OCI-LY3 (cell line): ENCODE results near the gene ENC1.

ENCODE experiments used
- H2AFZ ChIP-seq: fragments of 200-600, 300-600 bp; shearing (Covaris generic); 2 replicates; pipeline ENCODE4 v1.6.0; 2014; ENCODE audit warnings: antibody characterized with exemption, low read depth, low read length
- H3K27ac ChIP-seq: fragments of 200-600, 300-600 bp; sonication (generic); 2 replicates; pipeline ENCODE4 v1.5.1; 2014; ENCODE audit warnings: mild to moderate bottlenecking, low read length, moderate library complexity, mixed read lengths
- H3K27me3 ChIP-seq: fragments of 200-600, 300-600 bp; sonication (generic); 2 replicates; pipeline ENCODE4 v1.6.1; 2014; ENCODE audit warnings: low read depth, low read length, mixed read lengths
- H3K36me3 ChIP-seq: fragments of 200-600, 300-600 bp; sonication (generic); replicated peaks from 2 replicates; pipeline ENCODE3; 2014; ENCODE audit warnings: low read depth, low read length, mixed read lengths
- H3K4me1 ChIP-seq: fragments of 300-600, 200-600 bp; sonication (generic); 2 replicates; pipeline ENCODE4 v1.6.1; 2014; ENCODE audit warnings: low read length, mixed read lengths
- H3K4me2 ChIP-seq: fragments of 200-600, 300-600 bp; sonication (generic); 2 replicates; pipeline ENCODE4 v1.6.1; 2014; ENCODE audit warnings: low read length, mixed read lengths
- H3K4me3 ChIP-seq: fragments of 300-600, 200-600 bp; sonication (generic); 2 replicates; pipeline ENCODE4 v1.5.1; 2014; ENCODE audit warnings: antibody characterized with exemption, mild to moderate bottlenecking, low read length, moderate library complexity
- H3K79me2 ChIP-seq: fragments of 300-600, 200-600 bp; shearing (Covaris generic); 2 replicates; pipeline ENCODE4 v1.6.1; 2014; ENCODE audit warnings: mild to moderate bottlenecking, low read length, mixed read lengths
- H3K9ac ChIP-seq: fragments of 300-600, 200-600 bp; shearing (Covaris generic); 2 replicates; pipeline ENCODE4 v1.6.0; 2014; ENCODE audit warnings: mild to moderate bottlenecking, low read length, moderate library complexity
- H3K9me3 ChIP-seq: fragments of 200-600, 300-600 bp; shearing (Covaris generic); 2 replicates; pipeline ENCODE4 v1.6.1; 2014; ENCODE audit warnings: low read length, mixed read lengths; ENCODE audit not compliant: insufficient read depth
- H4K20me1 ChIP-seq: fragments of 200-600, 300-600 bp; sonication (generic); 2 replicates; pipeline ENCODE4 v1.6.1; 2016; ENCODE audit warnings: low read length, mixed read lengths; ENCODE audit not compliant: insufficient read depth
- CTCF ChIP-seq: fragments of 200-600, 300-600 bp; sonication (generic); IDR thresholded peaks from 2 replicates; pipeline ENCODE4 v1.5.1; 2014; ENCODE audit warnings: antibody characterized with exemption, low read length, low read depth
- EZH2phosphoT487 ChIP-seq: fragments of 200-600 bp; shearing (Covaris generic); IDR thresholded peaks from 2 replicates; pipeline ENCODE4 v1.6.1; 2018; ENCODE audit warnings: antibody characterized with exemption, mixed run types, low read depth

ENC1 gene

GRCh38 chr5:74627646-74628279 is 12.8 kb downstream of the ENC1 start:
- no peak overlapping the region for H3K4me2 ChIP-seq
- peaks cover 45% of the 10 kb centered on the region for H3K4me1 ChIP-seq
- TF ChIP-seq EZH2phosphoT487 (no peak), CTCF (no peak)
- no peak overlapping the region for H3K27ac ChIP-seq
- no peak overlapping the region for H3K9ac ChIP-seq
- no peaks in the 10 kb centered on the region for H3K9me3 ChIP-seq
- peaks cover 5% of the 10 kb centered on the region; the same call in 1 of the 2 replicates for H4K20me1 ChIP-seq
- no peak overlapping the region for H2AFZ ChIP-seq
- H3K27me3 ChIP-seq = peaks cover 24% of the 10 kb centered on the region
- no peaks in the 10 kb centered on the region for H3K36me3 ChIP-seq
- no peaks in the 10 kb centered on the region for H3K79me2 ChIP-seq
- no peak overlapping the region for H3K4me3 ChIP-seq

- H3K4me1 ChIP-seq = peaks cover 45% of the 10 kb centered on the region
These were observed 13.9 kb downstream of the ENC1 start for GRCh38 chr5:74626386-74627222.

GRCh38 chr5:74625742-74626241 is 14.7 kb downstream of the ENC1 start:
- Histone ChIP-seq H4K20me1 (peaks cover 9% of the 10 kb centered on the region; the same call in 1 of the 2 replicates), H3K9me3 (no peaks in the 10 kb centered on the region), H3K4me3 (no peak overlapping the region), H3K4me2 (no peak overlapping the region), H3K36me3 (no peaks in the 10 kb centered on the region), H3K79me2 (no peaks in the 10 kb centered on the region), H3K4me1 (peaks cover 41% of the 10 kb centered on the region), H3K9ac (no peak overlapping the region), H3K27me3 (peaks cover 30% of the 10 kb centered on the region), H3K27ac (no peak overlapping the region), H2AFZ (no peak overlapping the region)
- TF ChIP-seq EZH2phosphoT487 (no peak), CTCF (no peak)

More at GRCh38 chr5:74626386-74627222, 13.9 kb downstream of the ENC1 start:
- TF ChIP-seq CTCF (no peak), EZH2phosphoT487 (no peak)
- Histone ChIP-seq H3K9ac (no peak overlapping the region), H3K36me3 (no peaks in the 10 kb centered on the region), H2AFZ (no peak overlapping the region), H3K4me2 (no peak overlapping the region), H3K27ac (no peak overlapping the region), H3K27me3 (peaks cover 24% of the 10 kb centered on the region), H3K9me3 (no peaks in the 10 kb centered on the region), H3K79me2 (no peaks in the 10 kb centered on the region), H4K20me1 (peaks cover 9% of the 10 kb centered on the region; the same call in 1 of the 2 replicates), H3K4me3 (no peak overlapping the region)

GRCh38 chr5:74624931-74625505 is 15.5 kb downstream of the ENC1 start:
- no peak overlapping the region for H2AFZ ChIP-seq
- no peak overlapping the region for H3K9ac ChIP-seq
- H3K4me2 ChIP-seq = no peak overlapping the region
- peaks cover 39% of the 10 kb centered on the region for H3K4me1 ChIP-seq
- H3K27me3 ChIP-seq = peaks cover 35% of the 10 kb centered on the region
- no peak overlapping the region for H3K27ac ChIP-seq
- TF ChIP-seq CTCF (no peak), EZH2phosphoT487 (no peak)
- H3K9me3 ChIP-seq = no peaks in the 10 kb centered on the region
- H3K79me2 ChIP-seq = no peaks in the 10 kb centered on the region
- H4K20me1 ChIP-seq = peaks cover 9% of the 10 kb centered on the region; the same call in 1 of the 2 replicates
- H3K4me3 ChIP-seq = no peak overlapping the region
- H3K36me3 ChIP-seq = no peaks in the 10 kb centered on the region
